ENCODE measurements around the gene PTBP1. TPM values are rescaled to one million over a fixed set of nuclear protein-coding genes. Genes with fewer than 3 reads are reported as not detected.

PTBP1 gene
- total RNA-seq, 2 experiments from 2014 or later: 246 to 252 TPM

DNA sequence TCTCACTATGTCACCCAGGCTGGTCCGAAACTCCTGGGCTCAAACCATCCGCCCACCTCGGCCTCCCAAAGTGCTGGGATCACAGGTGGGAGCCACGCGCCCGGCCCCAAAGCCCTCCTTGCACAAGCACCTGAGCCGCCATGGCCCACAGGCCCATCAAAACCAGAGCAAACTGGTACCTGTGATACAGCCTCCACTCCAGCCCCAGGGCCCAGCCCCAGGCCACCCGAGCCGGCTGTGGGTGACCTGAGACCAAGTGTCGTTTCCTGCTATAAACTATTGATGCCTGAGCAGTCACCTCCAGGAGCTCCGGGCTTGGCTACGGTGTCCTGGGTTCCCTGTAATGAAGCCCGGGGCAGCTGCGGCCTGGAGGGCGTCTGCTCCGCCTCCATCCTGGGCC, 9.7 kb upstream of the PTBP1 start:
- ATAC-seq (ENCODE audit: poor library complexity): no peak
- peaks cover 7% of the 10 kb centered on the region for H3K4me1 ChIP-seq (ENCODE audit: insufficient read depth, low read length)
- no peak overlapping the region for H3K27ac Mint-ChIP-seq

DNA sequence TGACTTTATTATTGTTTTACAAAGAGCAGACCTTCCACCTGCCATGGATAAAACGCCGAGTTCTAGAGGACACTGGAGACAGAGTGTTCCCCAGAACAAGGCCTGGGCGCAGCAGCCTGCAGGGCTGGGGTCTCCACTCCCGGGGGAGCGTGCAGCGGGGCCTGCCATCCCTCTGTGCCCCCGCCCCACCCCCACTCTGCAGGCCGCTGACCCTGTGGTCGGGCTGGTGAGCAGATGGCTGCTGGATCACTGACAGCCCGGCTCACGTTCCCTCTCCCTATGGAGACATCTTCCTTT, 8.6 kb upstream of the PTBP1 start:
- H3K27ac ChIP-seq (ENCODE audit: low read depth in 1 of 2, low read length in 2 of 2): no peak overlapping the region
- ATAC-seq (ENCODE audit: poor library complexity): no peak
- ChIA-PET POLR2A (interaction anchor here (1.0 kb wide), 1 partner anchor 74 kb away, joined by 3 read pairs; no protein-coding TSS in a partner anchor), CTCF (no interaction called here)
- Mint-ChIP-seq H3K27me3 (peaks cover 6% of the 10 kb centered on the region), H3K9me3 (no peaks in the 10 kb centered on the region), H3K27ac (no peak overlapping the region), H3K4me3 (no peak overlapping the region), H3K36me3 (ENCODE audit: low read depth) (no peaks in the 10 kb centered on the region), H3K4me1 (ENCODE audit: low read depth) (peaks cover 7% of the 10 kb centered on the region)
- H3K4me1 ChIP-seq (ENCODE audit: insufficient read depth, low read length): peaks cover 7% of the 10 kb centered on the region
- peak in 1 of 14 experiments; percentile 18 for DNase-seq
- H3K9me3 ChIP-seq (ENCODE audit: control insufficient read depth in 1 of 2, insufficient read depth in 1 of 2, low read length in 2 of 2): no peaks in the 10 kb centered on the region
- TF ChIP-seq, protein P1, sequence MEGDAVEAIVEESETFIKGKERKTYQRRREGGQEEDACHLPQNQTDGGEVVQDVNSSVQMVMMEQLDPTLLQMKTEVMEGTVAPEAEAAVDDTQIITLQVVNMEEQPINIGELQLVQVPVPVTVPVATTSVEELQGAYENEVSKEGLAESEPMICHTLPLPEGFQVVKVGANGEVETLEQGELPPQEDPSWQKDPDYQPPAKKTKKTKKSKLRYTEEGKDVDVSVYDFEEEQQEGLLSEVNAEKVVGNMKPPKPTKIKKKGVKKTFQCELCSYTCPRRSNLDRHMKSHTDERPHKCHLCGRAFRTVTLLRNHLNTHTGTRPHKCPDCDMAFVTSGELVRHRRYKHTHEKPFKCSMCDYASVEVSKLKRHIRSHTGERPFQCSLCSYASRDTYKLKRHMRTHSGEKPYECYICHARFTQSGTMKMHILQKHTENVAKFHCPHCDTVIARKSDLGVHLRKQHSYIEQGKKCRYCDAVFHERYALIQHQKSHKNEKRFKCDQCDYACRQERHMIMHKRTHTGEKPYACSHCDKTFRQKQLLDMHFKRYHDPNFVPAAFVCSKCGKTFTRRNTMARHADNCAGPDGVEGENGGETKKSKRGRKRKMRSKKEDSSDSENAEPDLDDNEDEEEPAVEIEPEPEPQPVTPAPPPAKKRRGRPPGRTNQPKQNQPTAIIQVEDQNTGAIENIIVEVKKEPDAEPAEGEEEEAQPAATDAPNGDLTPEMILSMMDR (IDR thresholded peaks at IDR 0.05): no peak
- no peaks in the 10 kb centered on the region for H3K36me3 ChIP-seq (ENCODE audit: insufficient read depth, low read length)
- intact Hi-C loops (cut with DNase I, micrococcal nuclease): no loop called here
- H3K4me3 ChIP-seq (ENCODE audit: low read length): no peak overlapping the region
- no peaks in the 10 kb centered on the region for H3K27me3 ChIP-seq (ENCODE audit: control insufficient read depth in 1 of 2, insufficient read depth in 2 of 2, low read length in 2 of 2)

More for the DNA sequence above, 9.7 kb upstream of the PTBP1 start:
- H3K36me3 ChIP-seq (ENCODE audit: insufficient read depth, low read length): no peaks in the 10 kb centered on the region
- intact Hi-C loops (cut with DNase I, micrococcal nuclease): no loop called here
- no peak overlapping the region for H3K4me3 Mint-ChIP-seq
- CTCF ChIA-PET: no interaction called here
- no peak for DNase-seq
- H3K27me3 Mint-ChIP-seq: peaks cover 6% of the 10 kb centered on the region
- peaks cover 0 to 2% of the 10 kb centered on the region in 2 experiments for H3K27me3 ChIP-seq (ENCODE audit: control insufficient read depth in 1 of 2, insufficient read depth in 2 of 2, low read length in 2 of 2)
- peaks cover 7% of the 10 kb centered on the region for H3K4me1 Mint-ChIP-seq (ENCODE audit: low read depth)
- no peak overlapping the region for H3K4me3 ChIP-seq (ENCODE audit: low read length)
- POLR2A ChIA-PET: no interaction called here
- no peak overlapping the region for H3K27ac ChIP-seq (ENCODE audit: low read depth in 1 of 2, low read length in 2 of 2)
- no peaks in the 10 kb centered on the region for H3K36me3 Mint-ChIP-seq (ENCODE audit: low read depth)
- no peaks in the 10 kb centered on the region for H3K9me3 ChIP-seq (ENCODE audit: control insufficient read depth in 1 of 2, insufficient read depth in 1 of 2, low read length in 2 of 2)
- H3K9me3 Mint-ChIP-seq: no peaks in the 10 kb centered on the region
- TF ChIP-seq, protein P1 (IDR thresholded peaks at IDR 0.05): no peak

GRCh38 chr19:788983-789700, 8.1 kb upstream of the PTBP1 start:
- H3K4me1 Mint-ChIP-seq (ENCODE audit: low read depth): peaks cover 7% of the 10 kb centered on the region
- H3K9me3 ChIP-seq (ENCODE audit: control insufficient read depth in 1 of 2, insufficient read depth in 1 of 2, low read length in 2 of 2): no peaks in the 10 kb centered on the region
- no peaks in the 10 kb centered on the region for H3K27me3 ChIP-seq (ENCODE audit: control insufficient read depth in 1 of 2, insufficient read depth in 2 of 2, low read length in 2 of 2)
- no peak overlapping the region for H3K4me3 ChIP-seq (ENCODE audit: low read length)
- DNase-seq (peak in 2 of 14 experiments; percentile 29 to 30), ATAC-seq (ENCODE audit: poor library complexity) (peak; percentile 58)
- peak overlapping the region; percentile 42 for H3K27ac Mint-ChIP-seq
- ChIA-PET CTCF (no interaction called here), POLR2A (interaction anchor here (1.0 kb wide), 1 partner anchor 73 kb away, joined by 3 read pairs; no protein-coding TSS in a partner anchor)
- no peaks in the 10 kb centered on the region for H3K9me3 Mint-ChIP-seq
- peaks cover 6% of the 10 kb centered on the region for H3K27me3 Mint-ChIP-seq
- intact Hi-C loops (cut with DNase I, micrococcal nuclease): no loop called here
- no peak overlapping the region for H3K4me3 Mint-ChIP-seq
- peaks cover 7% of the 10 kb centered on the region for H3K4me1 ChIP-seq (ENCODE audit: insufficient read depth, low read length)
- TF ChIP-seq, protein P1 (IDR thresholded peaks at IDR 0.05): no peak
- no peaks in the 10 kb centered on the region for H3K36me3 ChIP-seq (ENCODE audit: insufficient read depth, low read length)
- H3K27ac ChIP-seq (ENCODE audit: low read depth in 1 of 2, low read length in 2 of 2): no peak overlapping the region
- H3K36me3 Mint-ChIP-seq (ENCODE audit: low read depth): no peaks in the 10 kb centered on the region

Data from CD4-positive, alpha-beta T cell (primary cell).